ENCODE results near the gene GPC3. TPM values are rescaled to one million over a fixed set of nuclear protein-coding genes. Genes with fewer than 3 reads are reported as not detected.

Gene GPC3
- total and polyA plus RNA-seq, 3 experiments from 2014 or later: not detected

- H3K4me1 ChIP-seq (ENCODE audit: insufficient read depth, low read length): no peaks in the 10 kb centered on the region
- H3K4me3 ChIP-seq (ENCODE audit: low read length): no peak overlapping the region
- no peak overlapping the region for H3K27ac ChIP-seq (ENCODE audit: low read depth, low read length)
- DNase-seq: no peak
- POLR2A ChIA-PET: no interaction called here
- peak overlapping the region in 1 of 8 donors; percentile 19 for H3K27ac Mint-ChIP-seq
- no peak overlapping the region for H3K4me3 Mint-ChIP-seq
- no peaks in the 10 kb centered on the region for H3K36me3 Mint-ChIP-seq
- H3K9me3 ChIP-seq (ENCODE audit: low read length): no peaks in the 10 kb centered on the region
- no peaks in the 10 kb centered on the region for H3K36me3 ChIP-seq (ENCODE audit: insufficient read depth, low read length)
- peaks cover 0 to 4% of the 10 kb centered on the region in 2 donors for H3K27me3 Mint-ChIP-seq
- CTCF ChIA-PET: no interaction called here
- H3K9me3 Mint-ChIP-seq: no peaks in the 10 kb centered on the region
- H3K27me3 ChIP-seq (ENCODE audit: insufficient read depth, low read length, poor library complexity, severe bottlenecking): no peaks in the 10 kb centered on the region
- no peaks in the 10 kb centered on the region for H3K4me1 Mint-ChIP-seq
Measured at GRCh38 chrX:133645977-133646718, 339.2 kb downstream of the GPC3 start.

DNA sequence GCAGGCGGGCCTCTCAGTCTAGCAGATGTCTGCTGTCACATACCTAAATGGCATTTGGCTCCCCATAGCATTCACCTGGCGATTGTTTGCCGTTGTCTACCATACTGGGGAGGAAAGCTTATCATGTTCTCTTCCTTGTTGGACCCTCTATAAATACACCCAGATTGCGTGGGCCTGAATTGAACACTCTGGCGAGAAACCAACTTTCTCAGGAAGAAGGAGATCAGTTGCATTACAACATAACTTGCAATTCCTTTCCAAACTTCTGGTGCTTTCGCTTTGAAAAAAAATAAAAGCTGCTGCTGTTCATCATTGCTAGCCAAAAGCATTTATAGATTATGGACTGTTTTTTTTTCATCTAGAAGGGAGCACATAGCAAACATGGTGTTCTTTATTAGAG is 340.1 kb downstream of the GPC3 start:
- POLR2A ChIA-PET: no interaction called here
- no peak overlapping the region for H3K27ac Mint-ChIP-seq
- no peak overlapping the region for H3K27ac ChIP-seq (ENCODE audit: low read depth, low read length)

GRCh38 chrX:133640161-133641015 is 345.0 kb downstream of the GPC3 start:
- Histone ChIP-seq H3K9me3 (ENCODE audit: low read length) (no peaks in the 10 kb centered on the region), H3K4me1 (ENCODE audit: insufficient read depth, low read length) (no peaks in the 10 kb centered on the region), H3K36me3 (ENCODE audit: insufficient read depth, low read length) (no peaks in the 10 kb centered on the region), H3K27me3 (ENCODE audit: insufficient read depth, low read length, poor library complexity, severe bottlenecking) (no peaks in the 10 kb centered on the region), H3K27ac (ENCODE audit: low read depth, low read length) (no peak overlapping the region), H3K4me3 (ENCODE audit: low read length) (no peak overlapping the region)
- ChIA-PET POLR2A (no interaction called here), CTCF (no interaction called here)
- no peaks in the 10 kb centered on the region for H3K9me3 Mint-ChIP-seq
- peaks cover 0 to 5% of the 10 kb centered on the region in 2 donors for H3K27me3 Mint-ChIP-seq
- H3K4me1 Mint-ChIP-seq: no peaks in the 10 kb centered on the region
- no peak overlapping the region for H3K4me3 Mint-ChIP-seq
- H3K36me3 Mint-ChIP-seq: no peaks in the 10 kb centered on the region
- no peak overlapping the region for H3K27ac Mint-ChIP-seq
- no peak for DNase-seq

More for the DNA sequence above, 340.1 kb downstream of the GPC3 start:
- H3K36me3 ChIP-seq (ENCODE audit: insufficient read depth, low read length): no peaks in the 10 kb centered on the region
- no peaks in the 10 kb centered on the region for H3K27me3 ChIP-seq (ENCODE audit: insufficient read depth, low read length, poor library complexity, severe bottlenecking)
- Mint-ChIP-seq H3K36me3 (no peaks in the 10 kb centered on the region), H3K27me3 (peaks cover 0 to 4% of the 10 kb centered on the region in 2 donors), H3K4me3 (no peak overlapping the region), H3K4me1 (no peaks in the 10 kb centered on the region), H3K9me3 (no peaks in the 10 kb centered on the region)
- no peak for DNase-seq
- H3K9me3 ChIP-seq (ENCODE audit: low read length): no peaks in the 10 kb centered on the region
- no peak overlapping the region for H3K4me3 ChIP-seq (ENCODE audit: low read length)
- CTCF ChIA-PET: no interaction called here
- no peaks in the 10 kb centered on the region for H3K4me1 ChIP-seq (ENCODE audit: insufficient read depth, low read length)

DNA sequence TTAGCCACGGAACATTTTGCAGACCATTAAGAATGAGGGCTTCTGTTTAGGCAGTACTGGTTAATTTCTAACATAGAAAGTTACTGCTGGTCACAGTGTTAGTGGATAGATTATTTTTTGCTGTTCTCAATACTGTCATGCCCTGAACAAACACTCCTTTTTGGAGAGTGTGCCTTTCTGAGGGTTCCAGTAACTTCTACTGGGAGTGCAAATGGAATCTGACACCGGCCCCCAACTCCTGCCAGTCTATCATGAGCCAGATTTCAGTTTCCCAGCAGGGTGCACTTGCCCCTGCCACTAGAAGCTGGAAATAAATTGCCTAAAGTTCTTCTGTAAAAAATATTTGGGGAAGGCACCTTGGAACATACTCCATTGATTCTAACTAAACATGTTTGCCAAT is 345.7 kb downstream of the GPC3 start:
- no peak overlapping the region for H3K4me3 ChIP-seq (ENCODE audit: low read length)
- Mint-ChIP-seq H3K4me3 (no peak overlapping the region), H3K27me3 (peaks cover 0 to 5% of the 10 kb centered on the region in 2 donors), H3K27ac (no peak overlapping the region), H3K36me3 (no peaks in the 10 kb centered on the region), H3K9me3 (no peaks in the 10 kb centered on the region), H3K4me1 (no peaks in the 10 kb centered on the region)
- DNase-seq: no peak
- CTCF ChIA-PET: no interaction called here
- no peaks in the 10 kb centered on the region for H3K27me3 ChIP-seq (ENCODE audit: insufficient read depth, low read length, poor library complexity, severe bottlenecking)
- POLR2A ChIA-PET: no interaction called here
- no peaks in the 10 kb centered on the region for H3K4me1 ChIP-seq (ENCODE audit: insufficient read depth, low read length)
- no peaks in the 10 kb centered on the region for H3K9me3 ChIP-seq (ENCODE audit: low read length)
- H3K36me3 ChIP-seq (ENCODE audit: insufficient read depth, low read length): no peaks in the 10 kb centered on the region
- H3K27ac ChIP-seq (ENCODE audit: low read depth, low read length): no peak overlapping the region

- H3K27me3 ChIP-seq (ENCODE audit: insufficient read depth, low read length, poor library complexity, severe bottlenecking): no peaks in the 10 kb centered on the region
- no peaks in the 10 kb centered on the region for H3K9me3 ChIP-seq (ENCODE audit: low read length)
- ChIA-PET POLR2A (no interaction called here), CTCF (no interaction called here)
- H3K9me3 Mint-ChIP-seq: no peaks in the 10 kb centered on the region
- H3K27ac Mint-ChIP-seq: no peak overlapping the region
- H3K36me3 Mint-ChIP-seq: no peaks in the 10 kb centered on the region
- DNase-seq: no peak
- no peaks in the 10 kb centered on the region for H3K36me3 ChIP-seq (ENCODE audit: insufficient read depth, low read length)
- no peaks in the 10 kb centered on the region for H3K4me1 ChIP-seq (ENCODE audit: insufficient read depth, low read length)
- H3K4me3 ChIP-seq (ENCODE audit: low read length): no peak overlapping the region
- no peaks in the 10 kb centered on the region for H3K4me1 Mint-ChIP-seq
- peaks cover 0 to 5% of the 10 kb centered on the region in 2 donors for H3K27me3 Mint-ChIP-seq
- no peak overlapping the region for H3K4me3 Mint-ChIP-seq
- H3K27ac ChIP-seq (ENCODE audit: low read depth, low read length): no peak overlapping the region
Measured at GRCh38 chrX:133638285-133638684, 347.1 kb downstream of the GPC3 start.

DNA sequence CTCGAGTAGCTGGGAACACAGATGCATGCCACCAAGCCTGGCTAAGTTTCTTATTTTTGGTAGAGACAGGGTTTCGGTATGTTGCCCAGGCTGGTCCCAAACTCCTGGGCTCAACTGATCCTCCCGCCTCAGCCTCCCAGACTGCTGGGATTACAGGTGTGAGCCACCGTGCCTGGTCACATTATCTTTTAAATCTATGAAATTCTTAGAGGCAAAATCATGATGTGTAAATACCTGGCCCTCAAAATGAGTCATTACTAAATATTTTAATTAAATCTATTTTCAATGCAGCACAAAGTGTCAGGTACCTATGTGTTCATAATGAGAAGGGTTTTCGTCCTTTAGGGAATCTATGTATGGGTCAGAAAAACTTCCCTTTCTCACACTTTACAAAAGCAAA is 347.6 kb downstream of the GPC3 start:
- peaks cover 0 to 5% of the 10 kb centered on the region in 2 donors for H3K27me3 Mint-ChIP-seq

DNA sequence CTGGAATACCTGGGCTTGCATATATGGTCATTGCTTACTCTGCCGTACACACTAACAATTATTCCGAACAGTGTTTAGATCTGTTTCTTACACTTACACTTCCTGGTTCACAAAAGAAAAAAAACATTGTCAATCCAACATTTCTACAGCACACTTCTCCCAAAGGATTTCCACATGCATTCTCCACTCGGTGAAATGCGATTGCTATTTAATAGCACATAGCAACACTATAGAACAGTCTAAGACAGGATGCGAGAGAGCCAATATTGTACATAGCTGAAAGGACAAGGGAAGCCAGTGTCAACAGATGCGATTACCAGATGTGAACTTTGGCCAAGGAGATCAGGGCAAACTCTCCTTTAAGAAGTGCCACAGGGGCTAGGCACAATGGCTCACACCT is 349.4 kb downstream of the GPC3 start:
- H3K4me3 ChIP-seq (ENCODE audit: low read length): no peak overlapping the region
- no peak overlapping the region for H3K27ac Mint-ChIP-seq
- no peaks in the 10 kb centered on the region for H3K4me1 ChIP-seq (ENCODE audit: insufficient read depth, low read length)
- H3K4me3 Mint-ChIP-seq: no peak overlapping the region
- DNase-seq: no peak
- H3K9me3 ChIP-seq (ENCODE audit: low read length): no peaks in the 10 kb centered on the region
- H3K27ac ChIP-seq (ENCODE audit: low read depth, low read length): no peak overlapping the region
- POLR2A ChIA-PET: no interaction called here
- no peaks in the 10 kb centered on the region for H3K9me3 Mint-ChIP-seq
- no peaks in the 10 kb centered on the region for H3K27me3 ChIP-seq (ENCODE audit: insufficient read depth, low read length, poor library complexity, severe bottlenecking)
- CTCF ChIA-PET: no interaction called here
- H3K27me3 Mint-ChIP-seq: peaks cover 0 to 5% of the 10 kb centered on the region in 2 donors
- no peaks in the 10 kb centered on the region for H3K36me3 Mint-ChIP-seq
- H3K36me3 ChIP-seq (ENCODE audit: insufficient read depth, low read length): no peaks in the 10 kb centered on the region
- no peaks in the 10 kb centered on the region for H3K4me1 Mint-ChIP-seq

More for the DNA sequence above, 347.6 kb downstream of the GPC3 start:
- Histone ChIP-seq H3K4me3 (ENCODE audit: low read length) (no peak overlapping the region), H3K36me3 (ENCODE audit: insufficient read depth, low read length) (no peaks in the 10 kb centered on the region), H3K9me3 (ENCODE audit: low read length) (no peaks in the 10 kb centered on the region), H3K27me3 (ENCODE audit: insufficient read depth, low read length, poor library complexity, severe bottlenecking) (no peaks in the 10 kb centered on the region), H3K27ac (ENCODE audit: low read depth, low read length) (no peak overlapping the region), H3K4me1 (ENCODE audit: insufficient read depth, low read length) (no peaks in the 10 kb centered on the region)
- ChIA-PET POLR2A (no interaction called here), CTCF (no interaction called here)
- Mint-ChIP-seq H3K9me3 (no peaks in the 10 kb centered on the region), H3K36me3 (no peaks in the 10 kb centered on the region), H3K4me1 (no peaks in the 10 kb centered on the region), H3K27ac (no peak overlapping the region), H3K4me3 (no peak overlapping the region)
- DNase-seq: no peak

DNA sequence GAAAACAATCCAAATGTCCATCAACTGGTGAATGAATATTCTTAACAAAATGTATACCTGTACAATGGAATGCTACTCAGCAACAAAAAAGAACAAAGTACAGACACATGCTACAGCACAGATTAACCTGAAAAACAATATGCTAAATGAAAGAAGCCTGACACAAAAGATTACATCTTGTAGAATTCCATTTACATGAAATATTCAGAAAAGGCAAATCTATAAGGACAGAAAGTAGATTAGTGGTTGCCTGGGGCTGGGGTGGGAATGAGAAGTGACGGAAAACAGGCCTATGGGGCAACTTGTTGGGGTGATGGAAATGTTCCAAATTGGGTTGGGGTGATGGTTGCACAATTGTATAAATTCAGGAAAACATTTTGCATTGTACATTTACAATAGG is 351.0 kb downstream of the GPC3 start:
- DNase-seq: no peak
- no peak overlapping the region for H3K4me3 ChIP-seq (ENCODE audit: low read length)
- Mint-ChIP-seq H3K9me3 (no peaks in the 10 kb centered on the region), H3K27ac (no peak overlapping the region), H3K36me3 (no peaks in the 10 kb centered on the region), H3K27me3 (peaks cover 0 to 5% of the 10 kb centered on the region in 2 donors), H3K4me1 (no peaks in the 10 kb centered on the region), H3K4me3 (no peak overlapping the region)
- no peaks in the 10 kb centered on the region for H3K27me3 ChIP-seq (ENCODE audit: insufficient read depth, low read length, poor library complexity, severe bottlenecking)
- H3K9me3 ChIP-seq (ENCODE audit: low read length): no peaks in the 10 kb centered on the region
- H3K36me3 ChIP-seq (ENCODE audit: insufficient read depth, low read length): no peaks in the 10 kb centered on the region
- H3K27ac ChIP-seq (ENCODE audit: low read depth, low read length): no peak overlapping the region
- H3K4me1 ChIP-seq (ENCODE audit: insufficient read depth, low read length): no peaks in the 10 kb centered on the region
- POLR2A ChIA-PET: no interaction called here
- CTCF ChIA-PET: no interaction called here
